GM19467 (cell line): ENCODE results near the gene FAM13A.
"Not testable (repeated sequence)": the region's sequence is repeated elsewhere in the genome, so short reads cannot be mapped to it uniquely, and the experiment has no call there.

Source experiments
- ATAC-seq: cut with Tn5 transposase; IDR thresholded peaks from one replicate; pipeline ENCODE4 v1.9.1; 2021; ENCODE audit warnings: mild to moderate bottlenecking, moderate library complexity; ENCODE audit not compliant: unreplicated experiment

FAM13A gene

DNA sequence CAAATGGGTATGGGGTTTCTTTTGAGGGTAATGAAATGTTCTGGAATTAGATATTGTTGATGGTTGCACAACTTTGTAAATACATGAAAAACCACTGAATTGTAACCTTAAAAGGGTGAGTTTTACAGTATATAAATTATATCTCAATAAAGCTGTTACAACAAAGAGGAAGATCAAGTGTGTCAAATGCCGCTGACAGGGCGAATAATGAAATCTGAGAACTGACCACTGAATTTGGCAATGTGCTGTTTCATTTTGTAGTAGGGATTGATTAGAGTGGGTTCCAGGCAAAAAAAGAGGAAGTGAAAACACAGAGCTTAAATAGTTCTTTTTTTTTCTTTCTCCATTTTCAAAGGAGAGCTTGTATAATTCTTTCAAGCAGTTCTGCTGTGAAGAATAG lies 198.2 kb downstream of the FAM13A start:
- peak; percentile 87 for ATAC-seq

GRCh38 chr4:88857588-88857987 lies 199.4 kb downstream of the FAM13A start:
- ATAC-seq: no peak

- no peak for ATAC-seq
Observed at GRCh38 chr4:88854481-88854880, 202.5 kb downstream of the FAM13A start.

DNA sequence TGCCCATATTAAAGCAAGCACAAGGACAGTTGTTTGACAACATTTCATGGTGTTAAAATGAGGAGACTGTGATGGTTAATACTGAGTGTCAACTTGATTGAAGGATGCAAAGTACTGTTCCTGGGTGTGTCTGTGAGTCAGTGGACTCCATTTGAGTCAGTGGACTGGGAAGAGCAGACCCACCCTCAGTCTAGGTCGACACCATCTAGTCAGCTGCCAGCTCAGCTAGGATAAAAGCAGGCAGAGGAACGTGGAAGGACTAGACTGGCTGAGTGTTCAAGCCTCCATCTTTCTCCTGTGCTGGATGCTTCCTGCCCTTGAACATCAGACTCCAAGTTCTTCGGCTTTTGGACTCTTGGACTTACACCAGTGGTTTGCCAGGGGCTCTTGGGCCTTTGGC lies 203.4 kb downstream of the FAM13A start:
- ATAC-seq: not testable (repeated sequence)

DNA sequence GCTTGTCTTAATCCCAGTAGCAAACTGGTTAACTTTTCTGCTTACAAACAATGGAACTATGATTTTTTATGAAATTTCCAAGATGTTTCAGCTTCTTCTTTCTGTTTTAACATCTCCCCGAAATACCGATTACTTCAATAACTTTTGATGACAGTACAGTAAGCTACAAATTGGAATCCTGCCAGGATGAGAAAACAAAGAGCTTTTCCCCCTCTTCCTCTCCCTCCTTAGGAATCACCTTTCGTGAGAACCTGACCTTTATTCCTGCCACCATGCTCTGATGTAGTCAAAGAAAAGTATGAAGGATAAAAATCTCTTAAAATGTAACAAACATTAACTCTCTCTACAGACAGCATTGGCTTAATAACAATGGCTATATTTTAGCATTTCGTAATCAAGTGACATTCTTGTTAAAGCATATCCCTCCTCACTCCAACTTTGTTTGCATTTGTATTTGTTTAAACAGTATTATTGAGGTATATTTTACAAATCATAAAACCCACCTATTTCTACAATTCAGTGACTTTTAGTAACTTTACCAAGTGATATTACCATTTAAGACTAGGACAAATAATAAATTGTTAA lies 210.7 kb downstream of the FAM13A start:
- no peak for ATAC-seq

DNA sequence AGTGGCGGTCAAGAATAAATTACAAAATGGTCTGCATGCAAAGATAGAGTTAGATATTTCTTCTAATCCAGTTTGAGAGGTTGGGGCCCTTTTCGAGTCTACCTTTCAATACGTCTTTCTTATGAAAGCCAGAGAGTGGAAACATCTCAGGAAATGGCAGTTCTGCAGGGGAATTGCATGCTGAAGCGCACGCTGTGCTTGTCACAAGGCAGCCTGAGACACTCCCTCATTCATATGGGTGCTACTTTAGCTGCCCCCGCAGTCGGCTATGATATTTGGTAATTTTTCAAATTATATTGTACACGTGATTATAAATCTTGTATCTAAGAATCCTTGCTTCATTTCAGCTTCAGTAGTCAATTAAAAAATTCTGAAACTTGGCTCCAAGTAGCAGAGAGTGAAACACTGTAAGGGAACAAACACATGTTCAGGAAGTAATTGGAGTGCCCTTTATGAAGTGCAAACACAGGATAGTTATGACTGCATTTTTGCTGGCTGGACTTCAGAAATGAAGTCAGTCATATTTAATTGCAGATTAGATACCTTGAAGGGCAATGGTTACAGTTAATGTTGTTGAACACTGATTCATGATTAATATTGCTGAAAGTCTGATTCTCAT lies 213.8 kb downstream of the FAM13A start:
- no peak for ATAC-seq

GRCh38 chr4:88841635-88842034 lies 215.3 kb downstream of the FAM13A start:
- ATAC-seq: no peak

DNA sequence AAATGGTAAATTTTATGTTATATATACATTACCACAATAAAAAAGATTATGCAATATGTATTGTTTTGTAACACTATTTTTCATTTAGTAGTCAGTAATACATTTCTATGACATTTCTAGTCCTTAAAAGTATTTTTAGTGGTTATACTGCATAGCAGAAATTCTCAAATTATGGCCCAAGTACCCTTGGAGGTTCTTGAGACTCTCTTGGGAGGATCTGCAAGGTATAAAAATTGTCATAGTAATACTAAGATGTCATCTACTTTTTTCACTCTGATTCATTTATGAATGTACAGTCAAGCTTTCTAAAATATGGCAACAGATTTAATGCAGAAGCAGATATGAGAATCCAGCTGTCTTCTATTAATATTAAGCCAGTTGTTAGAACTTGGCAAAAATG lies 220.8 kb downstream of the FAM13A start:
- ATAC-seq: no peak

DNA sequence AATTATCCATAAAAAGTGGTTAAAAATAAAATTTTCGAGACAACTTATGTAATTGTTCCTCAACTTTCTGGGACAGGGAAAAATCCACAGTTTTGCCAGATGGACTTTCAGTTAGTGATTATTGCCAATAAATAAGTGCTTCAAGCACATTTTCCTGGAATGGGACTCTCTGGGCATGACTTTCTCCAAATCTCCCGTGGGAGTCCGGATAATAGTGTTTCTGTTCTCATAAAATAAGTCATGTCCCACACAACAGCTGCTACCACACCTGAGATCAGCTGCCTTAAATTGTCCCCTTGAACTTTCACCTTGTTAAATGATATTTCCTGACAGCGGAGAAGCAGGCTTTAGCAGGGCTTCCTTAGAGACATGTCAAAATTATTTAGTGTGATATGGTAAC lies 226.0 kb downstream of the FAM13A start:
- ATAC-seq: no peak

GRCh38 chr4:88830598-88830997 lies 226.4 kb downstream of the FAM13A start:
- no peak for ATAC-seq

DNA sequence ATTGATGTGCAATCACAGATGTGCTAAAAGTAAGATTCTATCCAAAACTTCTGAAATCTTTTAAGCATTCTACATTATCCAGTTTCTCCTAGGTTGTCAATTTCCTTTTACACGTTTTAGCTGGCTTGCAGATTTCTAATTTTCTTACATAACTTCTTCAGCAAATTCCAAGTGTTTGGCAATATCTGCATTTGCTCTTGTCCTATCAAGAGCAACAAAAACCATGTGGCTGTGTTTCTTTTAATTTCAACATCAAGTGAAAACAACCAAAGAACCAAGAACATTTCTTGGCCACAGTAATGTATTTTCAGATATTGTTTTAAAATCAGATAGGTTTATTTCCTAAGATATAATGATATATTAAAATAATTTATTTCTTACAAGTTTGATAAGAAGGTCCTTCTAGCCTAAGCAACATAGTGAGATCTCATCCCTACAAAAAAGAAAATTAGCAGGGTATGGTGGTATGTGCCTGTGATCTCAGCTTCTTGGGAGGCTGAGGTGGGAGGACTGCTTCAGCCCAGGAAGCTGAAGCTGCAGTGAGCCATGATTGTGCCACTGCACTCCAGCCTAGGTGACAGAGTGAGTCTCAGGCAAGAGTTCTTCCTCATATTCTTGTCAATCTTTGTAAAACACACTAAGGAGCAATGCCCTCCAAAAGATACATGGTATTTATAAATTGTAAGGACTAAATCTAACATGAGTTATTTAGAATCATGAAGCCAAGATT lies 228.0 kb downstream of the FAM13A start:
- no peak for ATAC-seq

- ATAC-seq: no peak
Observed at GRCh38 chr4:88827442-88827841, 229.5 kb downstream of the FAM13A start.

- ATAC-seq: no peak
Observed at GRCh38 chr4:88826771-88827170, 230.2 kb downstream of the FAM13A start.

- ATAC-seq: no peak
Observed at GRCh38 chr4:88825931-88826330, 231.1 kb downstream of the FAM13A start.

DNA sequence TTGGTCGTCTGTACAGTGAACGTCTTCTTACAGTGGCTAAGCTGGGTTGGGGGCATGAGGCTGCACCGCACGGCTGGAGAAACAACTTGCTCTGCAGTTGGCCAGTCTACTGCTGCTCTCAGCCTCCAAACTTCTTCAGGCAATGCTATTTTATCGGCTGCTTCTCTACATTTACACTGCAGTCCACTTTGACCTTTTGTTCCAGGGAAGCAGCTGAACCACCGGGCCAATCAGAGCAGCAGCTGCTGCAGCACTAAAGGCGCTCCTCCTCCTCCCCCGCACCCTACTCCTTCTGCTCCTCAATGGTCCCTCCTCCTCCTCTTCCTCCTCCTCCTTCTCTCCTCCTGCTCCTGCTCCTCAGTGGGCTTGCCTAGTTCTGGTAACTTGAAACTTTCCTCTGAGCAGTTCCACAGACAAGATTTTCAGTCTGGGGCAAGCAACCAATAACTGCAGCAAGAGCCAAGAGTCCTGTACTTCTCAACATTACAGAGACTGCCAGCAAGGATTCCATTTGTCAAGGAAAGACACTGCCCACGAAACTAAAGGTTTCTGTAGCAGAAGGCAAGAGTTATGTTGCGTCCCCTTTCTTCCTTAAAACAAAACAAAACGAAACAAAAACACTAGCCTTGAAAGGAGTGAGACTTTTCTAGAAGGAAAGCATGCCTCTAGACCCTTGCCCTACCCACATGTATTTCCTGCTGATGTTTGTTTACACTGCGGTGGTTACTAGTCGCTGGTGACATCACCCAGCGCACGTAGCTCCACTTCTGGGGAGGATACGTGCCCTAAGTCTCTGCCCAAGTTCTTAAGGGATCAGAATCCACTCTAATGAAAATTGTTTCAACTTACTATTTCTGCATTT lies 233.7 kb downstream of the FAM13A start:
- peak; percentile 93 for ATAC-seq

DNA sequence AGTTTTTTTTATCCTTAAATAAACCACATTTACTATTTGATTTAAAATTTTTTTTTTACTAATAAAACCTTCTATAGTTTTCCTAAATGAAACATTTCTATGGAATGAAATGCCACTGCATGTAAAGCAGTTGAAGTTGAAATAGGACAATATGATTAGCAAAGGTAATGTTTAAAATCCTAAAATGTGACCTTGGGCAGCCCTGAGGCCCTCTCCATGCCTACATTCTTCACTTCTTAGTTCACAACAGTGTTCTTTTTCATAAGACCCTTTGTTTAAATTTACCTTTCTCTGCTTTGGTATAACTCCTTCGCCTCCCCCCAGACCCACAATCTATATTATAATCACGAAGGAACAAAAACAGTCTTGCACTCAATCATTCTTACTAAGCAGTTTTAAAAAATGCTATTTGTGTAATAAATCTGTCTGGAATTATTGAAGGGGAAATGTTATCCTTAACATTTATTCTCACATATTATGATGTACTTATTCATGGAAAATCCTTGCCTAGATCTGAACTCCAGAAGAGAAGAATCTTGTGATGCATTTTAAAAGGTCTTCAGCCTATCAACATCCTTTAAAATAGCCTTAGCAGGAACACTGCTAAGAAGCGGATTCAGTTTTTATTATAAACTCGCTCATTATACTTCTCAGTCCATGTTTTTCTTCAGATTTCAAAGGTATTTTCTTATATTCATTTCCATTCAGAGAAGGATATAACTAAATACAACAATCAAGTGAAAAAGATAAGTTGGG lies 234.8 kb downstream of the FAM13A start:
- no peak for ATAC-seq

DNA sequence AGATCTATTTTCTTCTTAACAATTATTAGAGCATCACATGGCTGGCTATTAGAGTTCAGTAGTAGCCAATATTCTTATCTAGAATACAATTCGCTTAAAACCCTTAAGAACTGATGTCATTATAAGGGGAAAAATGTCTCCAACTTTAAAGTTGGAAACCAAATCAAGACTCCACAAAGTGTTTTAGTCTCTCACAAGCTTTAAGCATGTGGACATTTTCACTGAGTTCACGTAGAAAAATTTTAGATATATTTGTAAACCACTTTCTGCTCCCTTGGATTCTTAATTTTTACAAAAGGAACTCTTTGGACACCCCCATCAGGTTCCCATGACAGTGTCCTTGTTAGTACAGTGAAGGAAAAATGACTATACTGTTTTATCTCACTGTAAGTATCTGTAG lies 235.5 kb downstream of the FAM13A start:
- ATAC-seq: no peak

- no peak for ATAC-seq
Observed at GRCh38 chr4:88820698-88821415, 236.1 kb downstream of the FAM13A start.

- no peak for ATAC-seq
Observed at GRCh38 chr4:88819818-88820697, 236.9 kb downstream of the FAM13A start.
